ENCODE results near the gene YWHAG.
"Not testable (repeated sequence)": the region's sequence is repeated elsewhere in the genome, so short reads cannot be mapped to it uniquely, and the experiment has no call there.

YWHAG gene

GRCh38 chr7:76354516-76354915, 4.3 kb downstream of the YWHAG start:
- DNase-seq (ENCODE audit: extremely low spot score, insufficient read length, low read depth) (no peak), FAIRE-seq (no peak)

DNA sequence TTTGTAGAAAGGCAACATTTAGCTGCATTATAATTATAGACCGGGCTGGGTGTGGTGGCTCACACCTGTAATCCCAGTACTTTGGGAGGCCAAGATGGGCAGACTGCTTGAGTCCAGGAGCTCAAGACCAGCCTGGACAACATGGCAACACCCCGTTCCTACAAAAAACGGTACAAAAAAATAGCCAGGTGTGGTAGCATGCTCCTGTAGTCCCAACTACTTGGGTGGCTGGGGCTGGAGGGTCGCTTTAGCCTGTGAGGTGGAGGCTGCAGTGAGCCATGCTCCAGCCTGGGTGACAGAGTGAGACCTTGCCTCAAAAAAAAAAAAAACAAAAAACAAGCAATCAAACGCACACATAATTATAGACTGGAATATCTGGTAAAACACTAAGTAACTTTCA, 5.0 kb downstream of the YWHAG start:
- DNase-seq (ENCODE audit: extremely low spot score, insufficient read length, low read depth) (no peak), FAIRE-seq (no peak)

DNA sequence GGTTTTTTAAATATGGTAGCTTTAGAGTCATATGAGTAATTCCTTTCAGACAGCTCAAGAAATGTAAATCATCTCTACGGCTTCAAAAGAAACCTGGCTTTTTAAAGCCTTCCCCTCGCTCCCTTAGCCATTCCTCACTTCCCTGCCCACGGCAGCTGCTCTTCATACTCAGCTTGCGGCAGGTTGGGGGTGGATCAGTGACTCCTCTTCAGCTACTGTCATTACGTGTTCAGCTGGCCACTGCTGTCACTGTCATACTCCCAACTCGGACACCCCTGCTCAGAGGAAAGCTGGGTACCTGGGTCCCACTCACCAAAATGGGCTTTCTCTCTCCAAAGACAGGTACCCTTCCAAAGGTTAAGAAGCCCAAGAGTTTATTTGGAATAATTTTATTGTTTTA, 6.6 kb downstream of the YWHAG start:
- FAIRE-seq (no peak), DNase-seq (ENCODE audit: extremely low spot score, insufficient read length, low read depth) (no peak)

- DNase-seq (ENCODE audit: extremely low spot score, insufficient read length, low read depth) (no peak), FAIRE-seq (no peak)
Observed at GRCh38 chr7:76351372-76351771, 7.4 kb downstream of the YWHAG start.

- no peak for FAIRE-seq
Observed at GRCh38 chr7:76349313-76349885, 9.4 kb downstream of the YWHAG start.

GRCh38 chr7:76347710-76348109, 11.1 kb downstream of the YWHAG start:
- FAIRE-seq, result no peak
- no peak for DNase-seq (ENCODE audit: extremely low spot score, insufficient read length, low read depth)

More at GRCh38 chr7:76349313-76349885, 9.4 kb downstream of the YWHAG start:
- DNase-seq (ENCODE audit: extremely low spot score, insufficient read length, low read depth), result no peak

DNA sequence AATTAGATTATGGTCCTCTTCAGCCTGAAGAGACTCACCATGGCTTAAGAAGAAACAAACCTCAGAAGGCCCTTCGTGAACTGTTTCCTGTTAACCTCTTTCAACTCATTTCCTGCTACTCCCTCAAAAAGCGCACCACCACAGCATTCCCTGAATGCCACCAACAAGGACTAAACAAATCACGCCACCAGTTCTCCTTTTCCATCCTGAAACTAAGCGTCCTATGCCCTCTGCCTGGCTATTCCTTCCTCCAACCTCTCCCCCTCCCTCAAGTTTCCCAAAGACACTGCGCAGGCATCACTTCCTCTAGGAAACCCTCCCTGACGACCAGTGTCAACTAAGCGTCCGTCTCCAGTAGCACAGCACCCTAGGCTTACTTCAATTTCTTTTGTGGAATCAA, 12.0 kb downstream of the YWHAG start:
- DNase-seq (ENCODE audit: extremely low spot score, insufficient read length, low read depth), result no peak
- FAIRE-seq, result no peak

DNA sequence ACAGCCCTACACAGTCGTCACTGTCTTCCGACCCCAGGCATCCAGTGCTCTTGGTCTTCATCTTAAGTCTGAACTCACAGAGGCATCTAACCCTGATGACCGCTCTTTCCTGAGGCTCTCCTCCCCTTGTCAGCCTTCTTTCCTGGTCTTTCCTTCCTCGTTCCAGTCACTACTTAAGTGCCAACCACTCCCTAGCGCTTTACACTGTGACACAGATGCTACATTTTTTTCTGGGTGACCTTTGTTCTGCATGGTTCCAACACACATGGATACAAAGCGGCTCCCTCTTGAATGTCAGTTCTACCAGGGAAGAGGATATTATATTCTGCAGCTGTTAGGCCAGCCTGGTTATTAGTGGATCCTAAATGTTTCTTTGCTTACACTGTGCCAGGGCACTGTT, 12.7 kb downstream of the YWHAG start:
- FAIRE-seq (no peak), DNase-seq (ENCODE audit: extremely low spot score, insufficient read length, low read depth) (no peak)

- DNase-seq (ENCODE audit: extremely low spot score, insufficient read length, low read depth) (no peak), FAIRE-seq (no peak)
Observed at GRCh38 chr7:76343931-76344321, 14.9 kb downstream of the YWHAG start.

GRCh38 chr7:76343294-76343930, 15.4 kb downstream of the YWHAG start:
- FAIRE-seq (no peak), DNase-seq (ENCODE audit: extremely low spot score, insufficient read length, low read depth) (no peak)

GRCh38 chr7:76342222-76342621, 16.6 kb downstream of the YWHAG start:
- FAIRE-seq, result no peak
- no peak for DNase-seq (ENCODE audit: extremely low spot score, insufficient read length, low read depth)

GRCh38 chr7:76340617-76341131, 18.1 kb downstream of the YWHAG start:
- DNase-seq (ENCODE audit: extremely low spot score, insufficient read length, low read depth) (no peak), FAIRE-seq (no peak)

GRCh38 chr7:76338298-76339084, 20.3 kb downstream of the YWHAG start:
- FAIRE-seq (no peak), DNase-seq (ENCODE audit: extremely low spot score, insufficient read length, low read depth) (no peak)

DNA sequence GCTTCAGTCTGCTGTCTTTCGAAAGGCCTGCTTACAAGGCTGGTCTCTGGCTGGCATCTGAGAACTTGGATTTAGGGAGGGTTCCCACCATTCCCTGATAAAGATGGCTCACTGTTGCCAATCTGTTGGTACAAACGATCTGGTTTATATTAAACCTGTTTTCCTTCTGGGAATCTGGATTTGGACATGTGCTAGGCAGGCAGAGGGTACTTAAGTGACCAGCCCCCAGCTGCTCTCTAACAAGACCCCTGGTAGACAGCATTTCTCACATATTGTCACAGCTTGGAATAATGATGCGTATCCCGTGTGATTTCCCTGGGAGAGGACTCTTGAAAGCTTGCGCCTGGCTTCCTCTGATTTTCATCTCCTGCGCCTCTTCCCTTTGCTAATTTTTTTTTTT, 21.6 kb downstream of the YWHAG start:
- DNase-seq (ENCODE audit: extremely low spot score, insufficient read length, low read depth) (no peak), FAIRE-seq (no peak)

GRCh38 chr7:76336094-76336493, 22.7 kb downstream of the YWHAG start:
- FAIRE-seq (no peak), DNase-seq (ENCODE audit: extremely low spot score, insufficient read length, low read depth) (no peak)

DNA sequence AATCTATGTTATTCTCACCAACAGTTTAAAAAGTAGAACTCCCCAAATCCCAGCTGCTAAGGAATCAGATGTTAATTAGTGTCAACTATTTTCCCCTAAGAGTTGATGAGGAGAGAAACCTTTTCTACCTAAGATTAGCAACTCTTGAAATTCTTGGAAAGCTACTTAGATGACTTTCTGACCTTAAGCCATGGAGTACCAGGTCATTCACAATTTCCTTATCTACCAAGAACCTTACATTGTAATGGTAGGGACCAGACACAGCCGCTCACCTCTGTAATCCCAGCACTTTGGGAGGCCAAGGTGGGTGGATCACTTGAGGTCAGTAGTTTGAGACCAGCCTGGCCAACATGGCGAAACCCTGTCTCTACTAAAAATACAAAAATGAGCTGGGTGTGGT, 23.4 kb downstream of the YWHAG start:
- FAIRE-seq, result not testable (repeated sequence)

DNA sequence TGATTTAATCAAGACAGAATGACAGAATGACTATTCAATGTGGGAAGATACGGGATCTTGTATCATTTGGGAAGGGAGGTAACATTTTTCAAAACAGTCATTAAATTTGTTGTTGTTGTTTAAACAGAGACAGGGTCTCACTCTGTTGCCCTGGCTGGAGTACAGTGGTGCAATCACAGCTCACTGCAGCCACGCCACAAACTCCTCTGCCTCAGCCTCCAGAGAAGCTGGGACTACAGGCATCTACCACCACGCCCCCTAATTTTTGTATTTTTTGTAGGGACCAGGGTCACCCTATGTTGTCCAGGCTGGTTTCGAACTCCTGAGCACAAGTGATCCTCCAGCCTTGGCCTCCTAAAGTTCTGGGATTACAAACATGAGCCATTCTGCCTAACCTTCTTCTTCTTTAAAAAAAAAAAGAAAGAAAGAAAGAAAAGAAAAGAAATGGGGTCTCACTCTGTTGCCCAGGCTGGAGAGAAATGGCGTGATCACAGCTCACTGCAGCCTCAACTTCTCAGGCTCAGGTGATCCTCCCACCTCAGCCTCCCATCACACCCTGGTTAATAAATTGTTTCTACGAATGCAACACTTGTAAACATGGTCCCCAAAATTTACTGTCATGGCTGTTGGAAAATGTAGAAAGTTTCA, 24.3 kb downstream of the YWHAG start:
- FAIRE-seq (no peak), DNase-seq (ENCODE audit: extremely low spot score, insufficient read length, low read depth) (no peak)

More for the DNA sequence above, 23.4 kb downstream of the YWHAG start:
- not testable (repeated sequence) for DNase-seq (ENCODE audit: extremely low spot score, insufficient read length, low read depth)

GRCh38 chr7:76333511-76334101, 25.2 kb downstream of the YWHAG start:
- no peak for DNase-seq (ENCODE audit: extremely low spot score, insufficient read length, low read depth)
- no peak for FAIRE-seq

GRCh38 chr7:76332078-76332477, 26.7 kb downstream of the YWHAG start:
- DNase-seq (ENCODE audit: extremely low spot score, insufficient read length, low read depth), result no peak
- FAIRE-seq, result no peak

GRCh38 chr7:76330673-76331072, 28.1 kb downstream of the YWHAG start:
- FAIRE-seq, result no peak
- no peak for DNase-seq (ENCODE audit: extremely low spot score, insufficient read length, low read depth)

Data from GM18507 (cell line).